NCI-H748 (cell line): ENCODE measurements around the gene SORBS2.
A peak's percentile ranks its signal among the peaks of the same experiment; 100 is the strongest.

ENCODE experiments used
- DNase-seq: peaks from one replicate; lab custom pipeline; 2025; ENCODE audit not compliant: unreplicated experiment; lab: John Stamatoyannopoulos, UW

SORBS2 gene

GRCh38 chr4:185805262-185805802 lies 6.7 kb downstream of the SORBS2 start:
- no peak for DNase-seq

DNA sequence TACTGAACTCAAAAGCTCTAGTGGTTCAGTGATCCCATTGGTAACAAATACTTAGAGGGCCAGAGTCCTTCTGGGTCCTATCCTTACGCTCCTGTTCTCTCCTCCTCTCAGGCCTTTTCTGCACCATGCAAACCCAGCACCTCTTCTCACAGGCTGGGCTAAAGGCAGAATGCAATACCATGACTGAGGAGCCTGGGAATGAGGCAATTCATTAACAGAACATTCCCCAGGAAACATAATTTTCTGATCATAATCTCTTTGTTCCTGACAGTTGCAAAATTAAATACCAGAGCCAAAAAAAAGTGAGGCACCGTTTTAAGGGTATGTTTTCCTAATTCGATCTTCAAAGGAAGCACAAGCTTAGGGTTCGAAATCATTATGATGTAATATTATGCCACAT lies 9.0 kb downstream of the SORBS2 start:
- DNase-seq = no peak

DNA sequence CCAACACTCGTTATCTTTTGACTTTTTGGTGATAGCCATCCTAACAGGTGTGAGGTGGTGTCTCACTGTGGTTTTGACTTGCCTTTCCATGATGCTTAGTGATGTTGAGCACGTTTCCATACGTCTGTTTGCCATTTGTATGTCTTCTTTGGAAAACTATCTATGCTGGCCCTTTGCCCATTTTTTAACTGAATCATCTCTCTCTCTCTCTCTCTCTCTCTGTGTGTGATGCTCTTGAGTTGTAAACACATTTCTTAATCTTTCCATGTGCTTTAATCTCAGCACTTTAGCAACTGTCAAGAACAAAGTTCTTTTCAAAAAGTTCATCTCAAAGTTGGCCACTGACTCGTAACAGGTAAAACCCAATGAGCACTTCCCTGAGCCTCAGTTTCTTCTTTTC lies 10.5 kb downstream of the SORBS2 start:
- DNase-seq = no peak

DNA sequence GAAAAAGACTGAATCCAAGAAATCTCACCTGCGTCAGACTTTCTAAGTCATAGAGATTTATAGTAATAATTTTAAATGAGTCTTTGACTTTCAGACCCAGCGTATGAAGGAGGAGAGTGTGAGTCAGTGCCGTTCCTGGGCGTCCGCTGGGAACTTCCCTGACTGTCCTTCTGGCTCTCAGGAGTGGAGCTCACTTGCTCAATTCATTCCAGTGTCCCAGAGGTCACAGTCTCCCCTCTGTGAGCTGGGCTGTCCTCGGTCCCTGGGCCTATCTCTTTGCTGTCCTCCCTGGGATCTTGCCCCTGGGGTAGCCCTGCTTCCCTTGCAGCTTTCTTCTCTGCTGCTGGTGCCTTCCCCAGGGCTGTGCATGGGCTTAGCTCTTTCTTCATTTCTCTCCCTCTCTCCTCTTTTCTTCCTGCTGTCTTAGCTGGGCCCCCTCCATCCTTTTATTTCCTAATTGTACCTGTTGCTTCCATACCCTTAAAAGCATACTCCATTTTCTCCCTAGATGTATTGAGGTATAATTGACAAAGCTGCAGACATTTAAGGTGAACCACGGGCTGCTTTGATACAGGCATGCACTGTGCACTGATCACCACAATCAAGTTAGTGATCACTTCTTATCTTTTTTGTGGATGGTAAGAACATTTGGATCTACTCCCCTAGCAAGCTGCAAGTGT lies 11.6 kb downstream of the SORBS2 start:
- no peak for DNase-seq

DNA sequence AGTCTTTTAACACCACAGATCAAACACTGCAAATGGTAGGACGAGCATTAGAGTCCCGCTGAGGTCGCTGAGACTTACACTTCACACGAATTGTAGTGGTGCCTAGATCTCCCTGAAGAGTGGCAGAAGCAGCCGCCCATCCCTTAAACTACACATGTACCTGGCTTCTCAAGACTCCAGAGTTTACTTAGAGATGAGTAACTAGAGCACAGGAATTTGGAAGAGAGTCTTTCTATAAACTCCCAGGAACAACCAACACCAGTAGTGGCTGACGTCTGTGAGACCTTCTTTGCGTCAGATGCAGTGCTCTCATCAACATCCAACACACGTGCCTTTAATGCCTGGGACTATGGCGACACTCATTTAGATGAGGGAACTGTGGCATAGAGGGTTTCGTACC lies 12.6 kb downstream of the SORBS2 start:
- no peak for DNase-seq

GRCh38 chr4:185797596-185798338 lies 14.2 kb downstream of the SORBS2 start:
- DNase-seq = no peak

DNA sequence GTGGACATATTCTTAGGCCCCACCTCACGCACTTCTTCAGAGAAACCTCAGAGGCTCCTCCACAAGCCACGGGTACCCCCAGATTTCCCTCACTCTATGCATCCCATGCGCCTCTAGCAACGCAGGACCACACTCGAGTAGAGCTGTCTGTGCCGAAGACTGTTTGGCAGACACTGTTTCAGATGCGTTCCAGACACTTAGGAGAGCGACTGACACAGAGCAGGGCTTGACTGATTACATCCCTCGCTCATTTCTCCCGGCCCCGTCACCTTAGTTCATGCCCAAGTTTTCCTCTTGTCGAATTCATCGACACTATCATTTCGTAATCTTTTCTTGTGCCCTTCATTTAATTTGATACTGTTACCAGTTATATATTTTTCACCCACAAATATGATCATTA lies 15.0 kb downstream of the SORBS2 start:
- DNase-seq = no peak

- DNase-seq = no peak
Measured at GRCh38 chr4:185796176-185796575, 15.8 kb downstream of the SORBS2 start.

GRCh38 chr4:185794637-185795036 lies 17.4 kb downstream of the SORBS2 start:
- peak; percentile 2 for DNase-seq

DNA sequence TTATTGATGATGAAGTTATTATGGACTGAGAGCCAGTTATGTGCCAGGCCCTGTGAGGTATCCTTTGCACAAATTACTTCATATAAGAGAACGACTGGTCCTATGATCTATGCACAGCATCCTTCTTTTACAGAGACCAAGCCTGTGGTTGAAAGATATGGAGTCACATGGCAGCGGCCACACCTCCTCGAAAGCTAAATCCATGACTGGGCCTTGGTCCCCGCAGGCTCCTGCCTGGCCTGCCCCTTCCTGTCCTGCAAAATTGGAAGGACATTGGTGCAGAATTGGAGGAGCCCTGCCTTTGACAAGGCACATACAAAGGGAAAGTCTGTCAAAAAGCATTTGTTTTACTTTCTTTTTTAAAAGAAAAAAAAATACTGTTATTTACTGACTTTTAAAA lies 18.3 kb downstream of the SORBS2 start:
- DNase-seq = no peak

DNA sequence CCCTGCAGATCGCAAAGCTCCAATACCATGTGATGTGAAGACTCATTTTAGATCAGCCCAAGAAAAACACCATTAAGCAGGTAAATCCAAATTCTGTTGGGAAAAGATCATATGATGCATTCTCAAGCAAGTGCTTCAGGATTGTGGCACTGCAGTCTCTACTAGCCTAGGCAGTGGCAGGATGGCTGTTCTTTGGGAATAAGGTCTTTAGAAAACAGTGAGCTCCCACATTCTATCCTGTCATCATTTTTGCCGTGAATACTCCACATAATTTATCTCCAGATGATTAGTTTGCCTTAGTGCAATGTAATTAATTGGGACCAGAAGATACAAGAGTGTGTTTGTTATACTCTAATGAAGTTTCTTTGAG lies 18.9 kb downstream of the SORBS2 start:
- no peak for DNase-seq

- DNase-seq = peak; percentile 61
Measured at GRCh38 chr4:185792384-185793115, 19.4 kb downstream of the SORBS2 start.

DNA sequence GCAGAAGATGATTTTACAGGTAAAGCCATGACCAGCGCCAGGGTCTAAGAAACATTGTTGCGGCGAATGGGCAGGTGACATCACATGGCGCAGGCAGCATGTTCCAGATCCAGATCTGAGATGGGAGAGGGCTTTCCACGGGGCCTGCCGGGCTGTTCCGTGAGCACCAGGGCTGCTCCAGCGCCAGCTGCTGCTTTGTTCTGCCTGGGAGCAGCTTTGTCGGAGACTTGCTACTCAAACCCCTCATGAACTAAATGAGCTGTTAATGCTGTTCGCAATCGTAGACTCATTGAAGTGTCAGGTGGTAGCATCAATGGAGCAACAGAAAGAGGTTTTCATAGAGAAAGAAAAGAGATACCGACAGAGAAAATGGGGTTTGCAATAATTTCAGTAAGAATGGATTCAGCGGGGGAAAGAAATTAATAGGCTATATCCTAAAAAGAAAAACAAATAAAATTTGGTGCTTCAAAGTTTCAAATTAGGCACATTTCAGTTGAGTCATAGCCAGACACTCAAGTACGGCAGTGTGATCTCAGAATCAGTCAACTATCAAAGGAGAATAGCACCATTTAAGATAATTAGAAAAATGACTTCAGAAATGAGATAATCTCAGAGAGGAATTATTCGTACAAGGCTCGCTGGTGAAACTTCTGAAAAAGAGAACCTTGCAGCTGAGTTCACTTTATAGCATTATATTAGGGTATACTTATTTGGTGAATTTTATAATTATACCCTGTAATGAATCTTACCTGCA lies 23.9 kb downstream of the SORBS2 start:
- DNase-seq = no peak

- DNase-seq = no peak
Measured at GRCh38 chr4:185786422-185786821, 25.6 kb downstream of the SORBS2 start.

GRCh38 chr4:185783574-185783973 lies 28.4 kb downstream of the SORBS2 start:
- no peak for DNase-seq

DNA sequence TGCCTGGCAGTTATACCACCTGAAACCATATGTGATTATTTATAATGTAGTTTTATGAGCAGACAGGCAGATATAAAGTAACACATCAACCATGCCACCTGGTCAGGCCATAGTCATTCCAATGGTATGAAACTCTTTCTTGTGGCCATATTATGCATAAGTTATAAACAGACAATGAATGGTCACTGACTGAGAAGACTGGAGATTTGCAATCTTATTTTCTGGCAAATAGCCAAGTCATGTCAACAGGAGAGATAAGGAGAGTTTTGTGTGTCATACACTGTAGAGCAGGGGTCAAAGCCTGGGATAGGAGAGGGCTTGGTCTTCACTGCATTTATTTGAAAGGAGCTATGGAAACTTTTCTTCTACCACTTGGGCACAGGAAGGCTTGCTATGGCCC lies 29.5 kb downstream of the SORBS2 start:
- DNase-seq = no peak

DNA sequence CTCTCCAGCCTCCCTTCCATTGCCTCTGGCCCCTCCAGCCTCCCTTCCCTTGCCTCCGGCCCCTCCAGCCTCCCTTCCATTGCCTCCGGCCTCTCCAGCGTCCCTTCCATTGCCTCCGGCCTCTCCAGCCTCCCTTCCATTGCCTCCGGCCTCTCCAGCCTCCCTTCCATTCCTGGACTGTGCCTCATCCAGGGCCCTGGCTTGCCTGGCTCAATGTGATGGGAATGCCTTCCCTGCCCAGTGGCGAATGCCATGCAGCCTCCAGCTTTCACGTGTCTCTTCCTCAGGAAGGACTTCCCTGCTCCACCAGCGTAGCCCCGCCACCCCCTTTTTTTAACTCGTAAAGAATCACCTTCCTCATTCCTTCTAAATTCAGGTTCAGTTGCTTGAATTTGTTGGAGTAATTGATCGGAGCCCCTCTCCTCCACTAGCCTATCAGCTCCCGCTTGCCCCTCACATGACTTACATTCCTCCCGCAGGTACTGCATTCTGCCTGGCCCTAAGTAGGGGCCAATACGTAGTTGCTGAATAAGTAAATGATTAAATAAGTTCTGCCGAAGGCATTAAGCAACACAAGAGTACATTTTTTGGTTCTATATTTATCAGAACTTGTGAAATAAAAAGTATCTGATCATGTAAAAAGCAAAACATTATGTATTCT lies 30.3 kb downstream of the SORBS2 start:
- DNase-seq = no peak

DNA sequence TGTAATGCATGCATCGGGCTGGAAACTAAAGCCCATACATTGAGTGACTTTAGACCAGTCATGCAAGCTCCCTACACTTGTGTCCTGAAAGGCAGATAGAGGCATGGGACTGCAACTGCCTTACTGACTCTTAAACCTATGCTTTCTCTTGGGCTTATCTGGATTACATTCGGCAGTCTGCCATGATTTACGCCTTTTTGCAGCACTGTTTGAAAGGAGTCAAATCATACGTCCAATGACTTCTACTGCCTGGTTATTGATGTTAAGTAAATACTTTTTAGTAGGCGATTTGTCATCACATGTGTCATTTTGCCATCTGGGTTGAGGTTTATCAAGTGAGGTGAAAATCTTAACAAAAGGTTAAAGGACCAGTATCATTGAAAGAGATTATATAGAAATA lies 31.5 kb downstream of the SORBS2 start:
- no peak for DNase-seq

GRCh38 chr4:185779517-185779916 lies 32.5 kb downstream of the SORBS2 start:
- DNase-seq = no peak

DNA sequence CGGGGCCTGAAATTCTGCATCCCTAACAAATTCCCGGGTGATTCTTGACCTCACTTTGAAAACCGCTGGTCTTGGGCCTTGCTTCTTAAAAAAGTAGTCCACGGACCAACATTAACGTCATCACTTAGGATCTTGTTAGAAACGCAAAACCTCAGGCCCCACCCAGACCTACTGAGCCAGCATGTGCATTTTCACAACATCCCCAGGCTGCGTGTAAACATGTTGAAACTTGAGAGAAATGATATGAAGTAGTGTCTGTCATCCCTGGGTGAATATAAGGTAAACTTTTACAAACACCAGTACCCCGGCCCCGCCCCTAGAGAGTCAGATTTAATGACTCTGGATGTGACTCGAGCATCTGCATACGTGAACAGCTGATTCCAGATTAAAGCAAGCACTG lies 33.7 kb downstream of the SORBS2 start:
- DNase-seq = no peak
